Adrenal gland (tissue), 5 donors: ENCODE measurements around the gene SEMA6A.

ENCODE experiments used
- POLR2A ChIP-seq, 2 donors: fragments of 450-650 bp; IDR thresholded peaks; one replicate each; pipeline ENCODE4 v1.6.1; 2017; ENCODE audit warnings: antibody characterized with exemption in 2 of 2, mild to moderate bottlenecking in 2 of 2, moderate library complexity in 1 of 2
- TF ChIP-seq, protein P1 (sequence below), 6 experiments: fragments of 450-650 bp in 4 of 6; fragments of 200-600 bp in 2 of 6; sonication (generic) in 1 of 6; IDR thresholded peaks; 1 replicate in 5 of 6; 2 replicates in 1 of 6; pipeline versions ENCODE4 v1.5.1 to v1.8.0; 2016 to 2021; ENCODE audit warnings: antibody characterized with exemption in 6 of 6, mild to moderate bottlenecking in 2 of 6, moderate library complexity in 1 of 6
- donor health status: DM: no; HTN: no; CAD: no.

DNA sequence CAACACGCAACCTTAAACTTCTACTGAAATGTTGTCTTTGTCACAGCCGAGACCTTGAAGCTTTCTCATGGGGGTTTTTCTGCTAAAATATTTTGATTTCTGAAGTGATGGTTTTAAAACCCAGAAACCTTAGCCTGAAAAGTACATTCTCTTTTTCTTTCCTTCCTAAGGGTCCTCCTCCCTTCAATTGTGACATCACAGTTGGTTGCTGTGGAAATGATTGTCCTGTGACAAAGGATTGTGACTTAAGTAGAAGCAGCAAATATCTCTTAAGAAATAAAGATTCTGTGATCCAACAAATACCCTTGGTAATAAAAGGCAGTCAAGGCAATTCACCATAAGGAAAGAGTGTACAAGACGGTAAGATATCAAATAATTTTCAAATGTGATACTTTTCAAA, 125.2 kb downstream of the SEMA6A start:
- TF ChIP-seq, protein P1, sequence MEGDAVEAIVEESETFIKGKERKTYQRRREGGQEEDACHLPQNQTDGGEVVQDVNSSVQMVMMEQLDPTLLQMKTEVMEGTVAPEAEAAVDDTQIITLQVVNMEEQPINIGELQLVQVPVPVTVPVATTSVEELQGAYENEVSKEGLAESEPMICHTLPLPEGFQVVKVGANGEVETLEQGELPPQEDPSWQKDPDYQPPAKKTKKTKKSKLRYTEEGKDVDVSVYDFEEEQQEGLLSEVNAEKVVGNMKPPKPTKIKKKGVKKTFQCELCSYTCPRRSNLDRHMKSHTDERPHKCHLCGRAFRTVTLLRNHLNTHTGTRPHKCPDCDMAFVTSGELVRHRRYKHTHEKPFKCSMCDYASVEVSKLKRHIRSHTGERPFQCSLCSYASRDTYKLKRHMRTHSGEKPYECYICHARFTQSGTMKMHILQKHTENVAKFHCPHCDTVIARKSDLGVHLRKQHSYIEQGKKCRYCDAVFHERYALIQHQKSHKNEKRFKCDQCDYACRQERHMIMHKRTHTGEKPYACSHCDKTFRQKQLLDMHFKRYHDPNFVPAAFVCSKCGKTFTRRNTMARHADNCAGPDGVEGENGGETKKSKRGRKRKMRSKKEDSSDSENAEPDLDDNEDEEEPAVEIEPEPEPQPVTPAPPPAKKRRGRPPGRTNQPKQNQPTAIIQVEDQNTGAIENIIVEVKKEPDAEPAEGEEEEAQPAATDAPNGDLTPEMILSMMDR (IDR thresholded peaks at IDR 0.05) = no peak
- TF ChIP-seq POLR2A (IDR thresholded peaks at IDR 0.05) = no peak
